WTC11 (cell line): Measurements from ENCODE around the gene MAN2B1. TPM values are rescaled to one million over a fixed set of nuclear protein-coding genes. Genes with fewer than 3 reads are reported as not detected.

Source experiments
- CREM ChIP-seq: sonication (generic); formaldehyde crosslinking; IDR thresholded peaks from 2 replicates; pipeline ENCODE4 v1.8.1; 2022; ENCODE audit warnings: mild to moderate bottlenecking, missing genetic modification reagents, moderate library complexity
- ELF4 ChIP-seq: sonication (generic); formaldehyde crosslinking; IDR thresholded peaks from 2 replicates; pipeline ENCODE4 v1.8.1; 2022; ENCODE audit warnings: low read depth, mild to moderate bottlenecking, moderate library complexity, missing genetic modification reagents
- ESRRA ChIP-seq: sonication (generic); formaldehyde crosslinking; IDR thresholded peaks from 2 replicates; pipeline ENCODE4 v1.8.1; 2022; ENCODE audit warnings: mild to moderate bottlenecking, missing genetic modification reagents, borderline replicate concordance
- ETV6 ChIP-seq: sonication (generic); formaldehyde crosslinking; IDR thresholded peaks from 2 replicates; pipeline ENCODE4 v1.8.1; 2022; ENCODE audit warnings: mild to moderate bottlenecking, missing genetic modification reagents
- FOXK1 ChIP-seq: sonication (generic); formaldehyde crosslinking; IDR thresholded peaks from 2 replicates; pipeline ENCODE4 v1.8.0; 2022; ENCODE audit warnings: mild to moderate bottlenecking, moderate library complexity, missing genetic modification reagents
- GABPB1 ChIP-seq: sonication (generic); formaldehyde crosslinking; IDR thresholded peaks from 2 replicates; pipeline ENCODE4 v1.8.1; 2023; ENCODE audit warnings: mild to moderate bottlenecking, missing genetic modification reagents
- IRF2 ChIP-seq: sonication (generic); formaldehyde crosslinking; IDR thresholded peaks from 2 replicates; pipeline ENCODE4 v1.8.0; 2022; ENCODE audit warnings: low read depth, missing genetic modification reagents, borderline replicate concordance
- JAZF1 ChIP-seq: fragments of 250-450 bp; sonication (Bioruptor Pico); IDR thresholded peaks from 2 replicates; pipeline ENCODE4 v1.9.0; 2021; ENCODE audit warnings: moderate library complexity, mild to moderate bottlenecking, inconsistent platforms
- MXD4 ChIP-seq: fragments of 250-450 bp; sonication (Bioruptor Pico); IDR thresholded peaks from 2 replicates; pipeline ENCODE4 v1.8.0; 2021; ENCODE audit warnings: mild to moderate bottlenecking, moderate library complexity, borderline replicate concordance
- MYBL2 ChIP-seq: sonication (generic); formaldehyde crosslinking; IDR thresholded peaks from 2 replicates; pipeline ENCODE4 v1.8.1; 2023; ENCODE audit warnings: mild to moderate bottlenecking, moderate library complexity, missing genetic modification reagents
- NFYB ChIP-seq: sonication (generic); formaldehyde crosslinking; conservative IDR thresholded peaks from 2 replicates; pipeline ENCODE4 v1.8.0; 2022; ENCODE audit warnings: low read depth, missing genetic modification reagents
- NR2C2 ChIP-seq: sonication (generic); formaldehyde crosslinking; IDR thresholded peaks from 2 replicates; pipeline ENCODE4 v1.8.0; 2022; ENCODE audit warnings: mild to moderate bottlenecking, missing genetic modification reagents
- NR3C1 ChIP-seq: sonication (generic); formaldehyde crosslinking; conservative IDR thresholded peaks from 2 replicates; pipeline ENCODE4 v1.8.1; 2023; ENCODE audit warnings: low read depth, mild to moderate bottlenecking, missing genetic modification reagents
- OVOL2 ChIP-seq: fragments of 250-450 bp; sonication (Bioruptor Pico); IDR thresholded peaks from 2 replicates; pipeline ENCODE4 v1.9.0; 2021; ENCODE audit warnings: mild to moderate bottlenecking, borderline replicate concordance
- RELA ChIP-seq: sonication (generic); formaldehyde crosslinking; IDR thresholded peaks from 2 replicates; pipeline ENCODE4 v1.8.1; 2022; ENCODE audit warnings: missing genetic modification reagents, mild to moderate bottlenecking, borderline replicate concordance
- SOX15 ChIP-seq: fragments of 250-450 bp; sonication (Bioruptor Pico); IDR thresholded peaks from 2 replicates; pipeline ENCODE4 v1.9.0; 2021; ENCODE audit warnings: mild to moderate bottlenecking
- TP53 ChIP-seq: sonication (generic); formaldehyde crosslinking; IDR thresholded peaks from 2 replicates; pipeline ENCODE4 v1.8.1; 2023; ENCODE audit warnings: mild to moderate bottlenecking, missing genetic modification reagents
- ZNF138 ChIP-seq: sonication (generic); formaldehyde crosslinking; conservative IDR thresholded peaks from 2 replicates; pipeline ENCODE4 v1.8.1; 2022; ENCODE audit warnings: mild to moderate bottlenecking, moderate library complexity, missing genetic modification reagents
- ZNF219 ChIP-seq: sonication (generic); formaldehyde crosslinking; IDR thresholded peaks from 2 replicates; pipeline ENCODE4 v1.8.0; 2023; ENCODE audit warnings: missing genetic modification reagents, mild to moderate bottlenecking, borderline replicate concordance
- ZNF396 ChIP-seq: fragments of 250-450 bp; sonication (Bioruptor Pico); IDR thresholded peaks from 2 replicates; pipeline ENCODE4 v1.8.0; 2021; ENCODE audit warnings: mild to moderate bottlenecking, moderate library complexity, borderline replicate concordance
- ZNF532 ChIP-seq: fragments of 250-450 bp; sonication (Bioruptor Pico); IDR thresholded peaks from 2 replicates; pipeline ENCODE4 v1.9.0; 2021; ENCODE audit warnings: mild to moderate bottlenecking, borderline replicate concordance
- ZSCAN18 ChIP-seq: fragments of 250-450 bp; sonication (Bioruptor Pico); IDR thresholded peaks from 2 replicates; pipeline ENCODE4 v2.1.2; 2022; ENCODE audit warnings: mild to moderate bottlenecking, moderate library complexity
- total RNA-seq: library from RNA; stranded (reverse); gene quantifications from 3 replicates; pipeline ENCODE4 v1.2.3, GENCODE V29; 2021
- TF ChIP-seq, protein P1 (sequence below): fragments of 250-450 bp; sonication (Bioruptor Pico); IDR thresholded peaks from 2 replicates; pipeline ENCODE4 v1.9.0; 2021; ENCODE audit warnings: mild to moderate bottlenecking
- TF ChIP-seq, protein P2 (sequence below): sonication (generic); formaldehyde crosslinking; IDR thresholded peaks from 2 replicates; pipeline ENCODE4 v1.8.1; 2022; ENCODE audit warnings: mild to moderate bottlenecking, moderate library complexity, missing genetic modification reagents
- TF ChIP-seq, protein P3 (sequence below): sonication (generic); formaldehyde crosslinking; IDR thresholded peaks from 2 replicates; pipeline ENCODE4 v1.8.0; 2022; ENCODE audit warnings: mild to moderate bottlenecking, missing genetic modification reagents
- TF ChIP-seq, protein P4 (sequence below): sonication (generic); formaldehyde crosslinking; IDR thresholded peaks from 2 replicates; pipeline ENCODE4 v1.8.0; 2022; ENCODE audit warnings: mild to moderate bottlenecking, missing genetic modification reagents
- TF ChIP-seq, protein P5 (sequence below): sonication (generic); formaldehyde crosslinking; IDR thresholded peaks from 2 replicates; pipeline ENCODE4 v1.8.1; 2023; ENCODE audit warnings: mild to moderate bottlenecking, missing genetic modification reagents, moderate library complexity

MAN2B1 gene
- total RNA-seq, 1 experiment from 2014 or later, result 73.4 TPM

DNA sequence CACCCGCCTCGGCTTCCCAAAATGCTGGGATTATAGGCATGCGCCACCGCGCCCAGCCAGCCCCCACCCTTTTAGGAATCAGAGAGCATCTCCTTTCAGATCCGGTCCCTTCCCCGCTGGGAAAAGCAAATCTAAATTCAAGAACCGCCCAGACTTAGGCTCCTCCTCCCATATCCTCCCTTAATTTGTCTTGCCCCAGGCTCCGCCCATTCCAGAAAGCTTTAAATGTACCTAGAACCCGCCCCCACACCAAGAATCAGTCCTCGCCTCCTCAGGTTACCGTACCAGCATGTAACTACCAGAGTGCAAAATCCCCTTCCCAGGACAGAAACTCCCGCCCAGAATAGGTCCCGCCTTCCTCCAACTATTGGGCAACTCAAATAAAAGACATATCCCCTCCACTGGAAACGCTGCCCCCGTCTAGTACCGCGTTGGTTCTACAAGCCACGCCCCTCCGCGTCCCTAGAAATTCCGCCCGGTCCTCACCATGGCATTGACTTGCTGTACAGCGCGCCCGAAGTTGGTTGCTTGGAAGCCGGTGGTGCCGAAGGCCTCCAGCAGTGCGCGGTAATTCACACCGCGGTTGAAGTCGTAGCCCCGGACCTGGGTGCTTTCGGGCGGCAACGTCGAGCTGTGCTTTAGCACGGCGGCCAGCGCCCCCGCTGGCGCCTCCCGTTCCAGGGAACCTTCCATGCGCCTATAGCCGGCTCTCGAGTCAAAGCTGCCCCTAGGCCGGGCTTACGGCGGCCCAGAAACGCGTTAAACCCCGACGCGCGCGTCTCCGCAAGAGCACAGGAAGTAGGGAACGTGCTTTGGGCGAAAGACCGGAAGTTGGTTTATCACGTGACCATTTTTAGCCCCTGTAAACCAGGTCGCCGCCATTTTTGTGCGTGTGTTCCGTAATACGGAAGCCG lies 14.8 kb upstream of the MAN2B1 start, which contains the start of gene DHPS (continued):
- TF ChIP-seq NR3C1 (CRISPR knock-in tag), result no peak
- TF ChIP-seq, protein P1, sequence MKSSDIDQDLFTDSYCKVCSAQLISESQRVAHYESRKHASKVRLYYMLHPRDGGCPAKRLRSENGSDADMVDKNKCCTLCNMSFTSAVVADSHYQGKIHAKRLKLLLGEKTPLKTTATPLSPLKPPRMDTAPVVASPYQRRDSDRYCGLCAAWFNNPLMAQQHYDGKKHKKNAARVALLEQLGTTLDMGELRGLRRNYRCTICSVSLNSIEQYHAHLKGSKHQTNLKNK (CRISPR knock-in tag), result no peak
- TF ChIP-seq JAZF1 (CRISPR knock-in tag), result no peak
- TF ChIP-seq, protein P2, sequence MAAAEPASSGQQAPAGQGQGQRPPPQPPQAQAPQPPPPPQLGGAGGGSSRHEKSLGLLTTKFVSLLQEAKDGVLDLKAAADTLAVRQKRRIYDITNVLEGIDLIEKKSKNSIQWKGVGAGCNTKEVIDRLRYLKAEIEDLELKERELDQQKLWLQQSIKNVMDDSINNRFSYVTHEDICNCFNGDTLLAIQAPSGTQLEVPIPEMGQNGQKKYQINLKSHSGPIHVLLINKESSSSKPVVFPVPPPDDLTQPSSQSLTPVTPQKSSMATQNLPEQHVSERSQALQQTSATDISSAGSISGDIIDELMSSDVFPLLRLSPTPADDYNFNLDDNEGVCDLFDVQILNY, result no peak; the same call in 1 of the 2 replicates
- TF ChIP-seq ZNF219 (CRISPR knock-in tag), result peak; percentile 47; the same call in 1 of the 2 replicates
- TF ChIP-seq IRF2, result no peak
- no peak for TF ChIP-seq SOX15 (CRISPR knock-in tag)
- TF ChIP-seq, protein P3, sequence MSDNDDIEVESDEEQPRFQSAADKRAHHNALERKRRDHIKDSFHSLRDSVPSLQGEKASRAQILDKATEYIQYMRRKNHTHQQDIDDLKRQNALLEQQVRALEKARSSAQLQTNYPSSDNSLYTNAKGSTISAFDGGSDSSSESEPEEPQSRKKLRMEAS (CRISPR knock-in tag), result peak; percentile 76
- TF ChIP-seq, protein P4, sequence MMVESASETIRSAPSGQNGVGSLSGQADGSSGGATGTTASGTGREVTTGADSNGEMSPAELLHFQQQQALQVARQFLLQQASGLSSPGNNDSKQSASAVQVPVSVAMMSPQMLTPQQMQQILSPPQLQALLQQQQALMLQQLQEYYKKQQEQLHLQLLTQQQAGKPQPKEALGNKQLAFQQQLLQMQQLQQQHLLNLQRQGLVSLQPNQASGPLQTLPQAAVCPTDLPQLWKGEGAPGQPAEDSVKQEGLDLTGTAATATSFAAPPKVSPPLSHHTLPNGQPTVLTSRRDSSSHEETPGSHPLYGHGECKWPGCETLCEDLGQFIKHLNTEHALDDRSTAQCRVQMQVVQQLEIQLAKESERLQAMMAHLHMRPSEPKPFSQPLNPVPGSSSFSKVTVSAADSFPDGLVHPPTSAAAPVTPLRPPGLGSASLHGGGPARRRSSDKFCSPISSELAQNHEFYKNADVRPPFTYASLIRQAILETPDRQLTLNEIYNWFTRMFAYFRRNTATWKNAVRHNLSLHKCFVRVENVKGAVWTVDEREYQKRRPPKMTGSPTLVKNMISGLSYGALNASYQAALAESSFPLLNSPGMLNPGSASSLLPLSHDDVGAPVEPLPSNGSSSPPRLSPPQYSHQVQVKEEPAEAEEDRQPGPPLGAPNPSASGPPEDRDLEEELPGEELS (CRISPR knock-in tag), result peak; percentile 91
- no peak for TF ChIP-seq OVOL2
- TF ChIP-seq ZNF532, result no peak
- peak; percentile 76; the same call in 1 of the 2 replicates for TF ChIP-seq CREM (CRISPR knock-in tag)
- TF ChIP-seq MXD4 (CRISPR knock-in tag), result no peak
- no peak for TF ChIP-seq GABPB1 (CRISPR knock-in tag)
- TF ChIP-seq ZSCAN18 (CRISPR knock-in tag), result no peak
- no peak for TF ChIP-seq ELF4 (CRISPR knock-in tag)
- no peak for TF ChIP-seq ZNF138
- no peak for TF ChIP-seq ZNF396 (CRISPR knock-in tag)
- TF ChIP-seq ESRRA (CRISPR knock-in tag), result no peak
- TF ChIP-seq RELA, result no peak
- TF ChIP-seq NR2C2, result no peak
- no peak for TF ChIP-seq TP53
- peak; percentile 62; the same call in 1 of the 2 replicates for TF ChIP-seq ETV6 (CRISPR knock-in tag)
- no peak for TF ChIP-seq NFYB
- TF ChIP-seq MYBL2, result no peak
- TF ChIP-seq, protein P5, sequence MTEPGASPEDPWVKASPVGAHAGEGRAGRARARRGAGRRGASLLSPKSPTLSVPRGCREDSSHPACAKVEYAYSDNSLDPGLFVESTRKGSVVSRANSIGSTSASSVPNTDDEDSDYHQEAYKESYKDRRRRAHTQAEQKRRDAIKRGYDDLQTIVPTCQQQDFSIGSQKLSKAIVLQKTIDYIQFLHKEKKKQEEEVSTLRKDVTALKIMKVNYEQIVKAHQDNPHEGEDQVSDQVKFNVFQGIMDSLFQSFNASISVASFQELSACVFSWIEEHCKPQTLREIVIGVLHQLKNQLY (CRISPR knock-in tag), result peak; percentile 79; the same call in 1 of the 2 replicates
- TF ChIP-seq FOXK1 (CRISPR knock-in tag), result peak; percentile 77
